Smooth muscle cell (in vitro differentiated cells): ENCODE measurements around the gene SLC35F1. TPM values are rescaled to one million over a fixed set of nuclear protein-coding genes. Genes with fewer than 3 reads are reported as not detected.

ENCODE experiments used
- DNase-seq: peaks from one replicate; lab custom pipeline; 2025; ENCODE audit not compliant: unreplicated experiment; lab: John Stamatoyannopoulos, UW
- H2AFZ ChIP-seq: fragments of 200-600 bp; sonication (generic); 2 replicates; pipeline ENCODE4 v1.6.0; 2016; ENCODE audit warnings: antibody characterized with exemption, low read depth, mild to moderate bottlenecking
- H3F3A ChIP-seq: fragments of 200-600 bp; sonication (generic); 2 replicates; pipeline ENCODE4 v1.6.0; 2017; ENCODE audit warnings: antibody characterized with exemption, low read depth
- H3K27ac ChIP-seq: fragments of 200-600 bp; sonication (generic); 2 replicates; pipeline ENCODE4 v1.5.1; 2016; ENCODE audit warnings: low read depth, mild to moderate bottlenecking
- H3K27me3 ChIP-seq: fragments of 200-600 bp; sonication (generic); 2 replicates; pipeline ENCODE4 v1.6.1; 2016; ENCODE audit warnings: low read depth, mild to moderate bottlenecking
- H3K36me3 ChIP-seq: fragments of 200-600 bp; sonication (generic); 2 replicates; pipeline ENCODE4 v1.5.1; 2016; ENCODE audit warnings: low read depth
- H3K4me1 ChIP-seq: fragments of 200-600 bp; sonication (generic); 2 replicates; pipeline ENCODE4 v1.5.1; 2016; ENCODE audit warnings: low read depth
- H3K4me2 ChIP-seq: fragments of 200-600 bp; sonication (generic); 2 replicates; pipeline ENCODE4 v1.6.0; 2016; ENCODE audit warnings: mild to moderate bottlenecking
- H3K4me3 ChIP-seq: fragments of 200-600 bp; sonication (generic); 2 replicates; pipeline ENCODE4 v1.5.1; 2016; ENCODE audit warnings: mild to moderate bottlenecking
- H3K79me2 ChIP-seq: fragments of 200-600 bp; sonication (generic); 2 replicates; pipeline ENCODE4 v1.6.0; 2016; ENCODE audit warnings: low read depth, mild to moderate bottlenecking
- H3K9ac ChIP-seq: fragments of 200-600 bp; sonication (generic); 2 replicates; pipeline ENCODE4 v1.6.0; 2016; ENCODE audit warnings: low read depth
- H3K9me3 ChIP-seq: fragments of 200-600 bp; sonication (generic); replicated peaks from 2 replicates; pipeline ENCODE4 v1.5.1; 2016; ENCODE audit warnings: low read depth
- H4K20me1 ChIP-seq: fragments of 200-600 bp; sonication (generic); 2 replicates; pipeline ENCODE4 v1.6.0; 2016; ENCODE audit warnings: low read depth
- CTCF ChIP-seq: fragments of 200-600 bp; sonication (generic); IDR thresholded peaks from 2 replicates; pipeline ENCODE4 v1.5.1; 2017; ENCODE audit warnings: borderline replicate concordance, mild to moderate bottlenecking, antibody characterized with exemption; ENCODE audit not compliant: insufficient read depth, poor library complexity, severe bottlenecking
- WGBS: methylation state at CpG from one replicate; pipeline ENCODE4 v1.1.7; 2016; ENCODE audit warnings: low lambda C conversion rate; 5-methylcytosine and 5-hydroxymethylcytosine counted together
- polyA plus RNA-seq: library from polyadenylated mRNA; unstranded; fragments of >200 nt; fragmentation: Nextera tagmentation; extraction: Ambion mirVana; gene quantifications from 2 replicates; pipeline ENCODE4 v1.2.1, GENCODE V29; 2016
- total RNA-seq: library from RNA; depleted of rRNA; stranded (reverse); fragments of >200 nt; gene quantifications from 2 replicates; pipeline ENCODE4 v1.2.3, GENCODE V29; 2014

Gene SLC35F1
- total and polyA plus RNA-seq, 2 experiments from 2014 or later, result 0.05 to 0.09 TPM

GRCh38 chr6:118103381-118104146 is 196.5 kb downstream of the SLC35F1 start:
- no peak overlapping the region for H3K4me3 ChIP-seq
- TF ChIP-seq CTCF, result no peak
- no peak for DNase-seq
- no peaks in the 10 kb centered on the region for H3K4me1 ChIP-seq
- no peaks in the 10 kb centered on the region for H3F3A ChIP-seq
- H2AFZ ChIP-seq, result no peak overlapping the region
- no peaks in the 10 kb centered on the region for H3K27me3 ChIP-seq
- H3K79me2 ChIP-seq, result no peaks in the 10 kb centered on the region
- no peak overlapping the region for H3K4me2 ChIP-seq
- no peak overlapping the region for H3K27ac ChIP-seq
- 84% methylated on average over 5 of the region's 5 CpGs for WGBS
- no peak overlapping the region for H3K9ac ChIP-seq
- no peaks in the 10 kb centered on the region for H4K20me1 ChIP-seq
- no peaks in the 10 kb centered on the region for H3K9me3 ChIP-seq
- no peaks in the 10 kb centered on the region for H3K36me3 ChIP-seq

- Histone ChIP-seq H3K27me3 (no peaks in the 10 kb centered on the region), H3K4me1 (peaks cover 10% of the 10 kb centered on the region), H3K27ac (no peak overlapping the region), H2AFZ (no peak overlapping the region), H3K79me2 (no peaks in the 10 kb centered on the region), H3K4me2 (no peak overlapping the region), H3K9me3 (no peaks in the 10 kb centered on the region), H3K4me3 (no peak overlapping the region), H3F3A (no peaks in the 10 kb centered on the region), H4K20me1 (no peaks in the 10 kb centered on the region), H3K36me3 (no peaks in the 10 kb centered on the region), H3K9ac (no peak overlapping the region)
- TF ChIP-seq CTCF, result no peak
- DNase-seq, result no peak
- WGBS, result 83% methylated on average over 3 of the region's 3 CpGs
Measured at GRCh38 chr6:118122161-118122725, 215.2 kb downstream of the SLC35F1 start.

- Histone ChIP-seq H3K27me3 (no peaks in the 10 kb centered on the region), H3K4me1 (peaks cover 10% of the 10 kb centered on the region), H3K9ac (no peak overlapping the region), H3K4me2 (no peak overlapping the region), H3K9me3 (no peaks in the 10 kb centered on the region), H3K36me3 (no peaks in the 10 kb centered on the region), H2AFZ (no peak overlapping the region), H3K79me2 (no peaks in the 10 kb centered on the region), H4K20me1 (no peaks in the 10 kb centered on the region), H3F3A (no peaks in the 10 kb centered on the region), H3K27ac (no peak overlapping the region), H3K4me3 (no peak overlapping the region)
- no peak for DNase-seq
- 96% methylated on average over 1 of the region's 1 CpG for WGBS
- no peak for TF ChIP-seq CTCF
Measured at GRCh38 chr6:118122801-118123200, 215.7 kb downstream of the SLC35F1 start.

- Histone ChIP-seq H3K79me2 (no peaks in the 10 kb centered on the region), H3K27me3 (no peaks in the 10 kb centered on the region)
- no peak for DNase-seq
Measured at GRCh38 chr6:118123503-118124037, 216.5 kb downstream of the SLC35F1 start.

More at GRCh38 chr6:118123503-118124037, 216.5 kb downstream of the SLC35F1 start:
- Histone ChIP-seq H2AFZ (no peak overlapping the region), H3K4me3 (no peak overlapping the region), H3F3A (no peaks in the 10 kb centered on the region), H3K9ac (no peak overlapping the region), H3K4me2 (no peak overlapping the region), H4K20me1 (no peaks in the 10 kb centered on the region), H3K9me3 (no peaks in the 10 kb centered on the region), H3K4me1 (peaks cover 10% of the 10 kb centered on the region), H3K36me3 (no peaks in the 10 kb centered on the region), H3K27ac (no peak overlapping the region)
- TF ChIP-seq CTCF, result no peak
- 100% methylated on average over 1 of the region's 1 CpG for WGBS
